Activated T-cell treated with anti-CD3 and anti-CD28 coated beads, Interleukin-2, amount 50 U/mL, for 4 hours (primary cell): ENCODE measurements around the gene HMX1. TPM values are rescaled to one million over a fixed set of nuclear protein-coding genes. Genes with fewer than 3 reads are reported as not detected.
A peak's percentile ranks its signal among the peaks of the same experiment; 100 is the strongest.

Experiments used
- ATAC-seq, 2 donors: fragments of 200-7000 bp; cut with Tn5 transposase; one replicate each; pipeline ENCODE4 v1.10.0; 2021
- DNase-seq: peaks from one replicate; pipeline ENCODE4 v3.0.0-alpha.2; 2020
- H3K27me3 Mint-ChIP-seq: one replicate; pipeline ENCODE4 v1.8.0; 2021; ENCODE audit warnings: low read depth, mixed read lengths
- H3K36me3 Mint-ChIP-seq: one replicate; pipeline ENCODE4 v1.8.0; 2022; ENCODE audit warnings: mixed read lengths; ENCODE audit not compliant: insufficient read depth
- H3K4me1 Mint-ChIP-seq: one replicate; pipeline ENCODE4 v1.8.0; 2021; ENCODE audit warnings: low read depth, mixed read lengths
- H3K4me3 Mint-ChIP-seq: one replicate; pipeline ENCODE4 v1.8.0; 2021; ENCODE audit warnings: mild to moderate bottlenecking, moderate library complexity, mixed read lengths
- H3K9me3 Mint-ChIP-seq: one replicate; pipeline ENCODE4 v1.8.0; 2021; ENCODE audit warnings: mixed read lengths
- total RNA-seq, 3 donors: library from RNA; stranded (reverse); gene quantifications; one replicate each; pipeline ENCODE4 v1.2.1, GENCODE V29; 2021

HMX1 gene
- total RNA-seq, 3 donors from 2014 or later = not detected

- no peaks in the 10 kb centered on the region for H3K36me3 Mint-ChIP-seq
- no peaks in the 10 kb centered on the region for H3K9me3 Mint-ChIP-seq
- H3K4me3 Mint-ChIP-seq = no peak overlapping the region
- DNase-seq = no peak
- no peak for ATAC-seq
- H3K27me3 Mint-ChIP-seq = peaks cover 62% of the 10 kb centered on the region
- H3K4me1 Mint-ChIP-seq = peaks cover 2% of the 10 kb centered on the region
Measured at GRCh38 chr4:8854931-8855330, 16.7 kb downstream of the HMX1 start.

- H3K27me3 Mint-ChIP-seq = peaks cover 54% of the 10 kb centered on the region
- H3K9me3 Mint-ChIP-seq = no peaks in the 10 kb centered on the region
Measured at GRCh38 chr4:8854016-8854415, 17.6 kb downstream of the HMX1 start.

GRCh38 chr4:8853249-8853648, 18.4 kb downstream of the HMX1 start:
- DNase-seq = no peak
- no peaks in the 10 kb centered on the region for H3K36me3 Mint-ChIP-seq
- ATAC-seq = no peak
- peaks cover 53% of the 10 kb centered on the region for H3K27me3 Mint-ChIP-seq
- no peaks in the 10 kb centered on the region for H3K4me1 Mint-ChIP-seq
- no peak overlapping the region for H3K4me3 Mint-ChIP-seq
- no peaks in the 10 kb centered on the region for H3K9me3 Mint-ChIP-seq

More at GRCh38 chr4:8854016-8854415, 17.6 kb downstream of the HMX1 start:
- Mint-ChIP-seq H3K36me3 (no peaks in the 10 kb centered on the region), H3K4me3 (no peak overlapping the region), H3K4me1 (peaks cover 2% of the 10 kb centered on the region)
- no peak for ATAC-seq
- DNase-seq = no peak

GRCh38 chr4:8852118-8852704, 19.4 kb downstream of the HMX1 start:
- ATAC-seq (no peak), DNase-seq (no peak)
- H3K27me3 Mint-ChIP-seq = peaks cover 47% of the 10 kb centered on the region
- H3K4me3 Mint-ChIP-seq = no peak overlapping the region
- H3K9me3 Mint-ChIP-seq = no peaks in the 10 kb centered on the region
- no peaks in the 10 kb centered on the region for H3K4me1 Mint-ChIP-seq
- H3K36me3 Mint-ChIP-seq = no peaks in the 10 kb centered on the region

- ATAC-seq = no peak
- DNase-seq = no peak
- no peak overlapping the region for H3K4me3 Mint-ChIP-seq
- no peaks in the 10 kb centered on the region for H3K4me1 Mint-ChIP-seq
- no peaks in the 10 kb centered on the region for H3K9me3 Mint-ChIP-seq
- H3K36me3 Mint-ChIP-seq = no peaks in the 10 kb centered on the region
- H3K27me3 Mint-ChIP-seq = peaks cover 44% of the 10 kb centered on the region
Measured at GRCh38 chr4:8851321-8852117, 20.1 kb downstream of the HMX1 start.

- no peak overlapping the region for H3K4me3 Mint-ChIP-seq
- no peaks in the 10 kb centered on the region for H3K9me3 Mint-ChIP-seq
- H3K27me3 Mint-ChIP-seq = peaks cover 37% of the 10 kb centered on the region
- no peaks in the 10 kb centered on the region for H3K36me3 Mint-ChIP-seq
- no peak for DNase-seq
- ATAC-seq = no peak
- no peaks in the 10 kb centered on the region for H3K4me1 Mint-ChIP-seq
Measured at GRCh38 chr4:8850830-8851188, 20.8 kb downstream of the HMX1 start.

GRCh38 chr4:8850074-8850829, 21.4 kb downstream of the HMX1 start:
- H3K9me3 Mint-ChIP-seq = no peaks in the 10 kb centered on the region
- no peak for DNase-seq
- peaks cover 31% of the 10 kb centered on the region for H3K27me3 Mint-ChIP-seq
- H3K36me3 Mint-ChIP-seq = no peaks in the 10 kb centered on the region
- no peak overlapping the region for H3K4me3 Mint-ChIP-seq
- no peaks in the 10 kb centered on the region for H3K4me1 Mint-ChIP-seq
- no peak for ATAC-seq

- ATAC-seq = no peak
- peak; percentile 3 for DNase-seq
- no peaks in the 10 kb centered on the region for H3K36me3 Mint-ChIP-seq
- H3K9me3 Mint-ChIP-seq = no peaks in the 10 kb centered on the region
- no peaks in the 10 kb centered on the region for H3K4me1 Mint-ChIP-seq
- H3K27me3 Mint-ChIP-seq = peaks cover 24% of the 10 kb centered on the region
- no peak overlapping the region for H3K4me3 Mint-ChIP-seq
Measured at GRCh38 chr4:8849266-8850073, 22.2 kb downstream of the HMX1 start.

GRCh38 chr4:8848507-8849265, 23.0 kb downstream of the HMX1 start:
- no peak for ATAC-seq
- Mint-ChIP-seq H3K9me3 (no peaks in the 10 kb centered on the region), H3K27me3 (peaks cover 22% of the 10 kb centered on the region), H3K36me3 (no peaks in the 10 kb centered on the region), H3K4me3 (no peak overlapping the region), H3K4me1 (no peaks in the 10 kb centered on the region)
- peak; percentile 2 for DNase-seq

GRCh38 chr4:8847764-8848163, 23.9 kb downstream of the HMX1 start:
- DNase-seq (no peak), ATAC-seq (no peak)
- no peaks in the 10 kb centered on the region for H3K9me3 Mint-ChIP-seq

GRCh38 chr4:8847331-8847730, 24.3 kb downstream of the HMX1 start:
- no peak for ATAC-seq
- Mint-ChIP-seq H3K36me3 (no peaks in the 10 kb centered on the region), H3K9me3 (no peaks in the 10 kb centered on the region), H3K27me3 (peaks cover 10% of the 10 kb centered on the region), H3K4me1 (no peaks in the 10 kb centered on the region), H3K4me3 (no peak overlapping the region)
- peak; percentile 3 for DNase-seq

More at GRCh38 chr4:8847764-8848163, 23.9 kb downstream of the HMX1 start:
- H3K4me1 Mint-ChIP-seq = no peaks in the 10 kb centered on the region
- no peaks in the 10 kb centered on the region for H3K36me3 Mint-ChIP-seq
- peaks cover 13% of the 10 kb centered on the region for H3K27me3 Mint-ChIP-seq
- H3K4me3 Mint-ChIP-seq = no peak overlapping the region

- ATAC-seq = no peak
- DNase-seq = no peak
- no peaks in the 10 kb centered on the region for H3K36me3 Mint-ChIP-seq
- no peak overlapping the region for H3K4me3 Mint-ChIP-seq
- no peaks in the 10 kb centered on the region for H3K9me3 Mint-ChIP-seq
- H3K27me3 Mint-ChIP-seq = peaks cover 10% of the 10 kb centered on the region
- no peaks in the 10 kb centered on the region for H3K4me1 Mint-ChIP-seq
Measured at GRCh38 chr4:8846826-8847225, 24.8 kb downstream of the HMX1 start.

GRCh38 chr4:8846046-8846720, 25.5 kb downstream of the HMX1 start:
- ATAC-seq (no peak), DNase-seq (no peak)
- no peaks in the 10 kb centered on the region for H3K36me3 Mint-ChIP-seq
- H3K27me3 Mint-ChIP-seq = peaks cover 10% of the 10 kb centered on the region
- H3K4me1 Mint-ChIP-seq = no peaks in the 10 kb centered on the region
- no peaks in the 10 kb centered on the region for H3K9me3 Mint-ChIP-seq
- no peak overlapping the region for H3K4me3 Mint-ChIP-seq
